GM12878 (cell line): ENCODE data around the gene GPX7. TPM values are rescaled to one million over a fixed set of nuclear protein-coding genes. Genes with fewer than 3 reads are reported as not detected.

Experiments used
- BHLHE40 ChIP-seq, 2 experiments: fragments of 450-650 bp in 1 of 2; IDR thresholded peaks; 2 replicates each; pipeline ENCODE4 v1.6.1; 2011 to 2017; ENCODE audit warnings: low read depth in 2 of 2, borderline replicate concordance in 1 of 2, improper control_type of control experiment in 1 of 2, low read length in 1 of 2, mild to moderate bottlenecking in 1 of 2
- BMI1 ChIP-seq: fragments of 450-650 bp; IDR thresholded peaks from 2 replicates; pipeline ENCODE4 v1.6.1; 2016; ENCODE audit warnings: mild to moderate bottlenecking, moderate library complexity, borderline replicate concordance
- CBX5 ChIP-seq: sonication (generic); IDR thresholded peaks from 2 replicates; pipeline ENCODE4 v1.6.1; 2016; ENCODE audit warnings: low read depth, moderate library complexity, mild to moderate bottlenecking, inconsistent platforms
- CEBPB ChIP-seq, 2 experiments: fragments of 150-350 bp in 1 of 2; IDR thresholded peaks; 2 replicates each; pipeline ENCODE4 v1.6.1; 2012 to 2014; ENCODE audit warnings: low read depth in 2 of 2, low read length in 2 of 2, borderline replicate concordance in 1 of 2, inconsistent platforms in 1 of 2
- CHD1 ChIP-seq: IDR thresholded peaks from 2 replicates; pipeline ENCODE4 v1.6.1; 2012; ENCODE audit warnings: low read depth, low read length, improper control_type of control experiment
- EGR1 ChIP-seq, 2 experiments: IDR thresholded peaks; 1 replicate in 1 of 2; 2 replicates in 1 of 2; pipeline ENCODE4 v1.6.1; 2011 to 2012; ENCODE audit warnings: low read depth in 2 of 2, low read length in 2 of 2, borderline replicate concordance in 1 of 2, mild to moderate bottlenecking in 1 of 2, moderate library complexity in 1 of 2
- GATAD2B ChIP-seq: fragments of 450-650 bp; conservative IDR thresholded peaks from 2 replicates; pipeline ENCODE4 v1.6.1; 2017; ENCODE audit warnings: low read depth, mild to moderate bottlenecking, moderate library complexity
- NR2C1 ChIP-seq: fragments of 450-650 bp; IDR thresholded peaks from 2 replicates; pipeline ENCODE4 v1.6.1; 2017; ENCODE audit warnings: antibody characterized with exemption, mild to moderate bottlenecking, moderate library complexity
- PBX3 ChIP-seq: IDR thresholded peaks from 2 replicates; pipeline ENCODE4 v1.6.1; 2011; ENCODE audit warnings: mild to moderate bottlenecking, low read depth, low read length, moderate library complexity; ENCODE audit not compliant: insufficient replicate concordance
- POLR2AphosphoS5 ChIP-seq: IDR thresholded peaks from 2 replicates; pipeline ENCODE4 v1.6.1; 2011; ENCODE audit warnings: mild to moderate bottlenecking, low read length, inconsistent platforms
- POU2F2 ChIP-seq: IDR thresholded peaks from 3 replicates; pipeline ENCODE4 v1.6.1; 2011; ENCODE audit warnings: low read depth, mild to moderate bottlenecking, low read length, borderline replicate concordance
- PRDM15 ChIP-seq: fragments of 450-650 bp; formaldehyde crosslinking; IDR thresholded peaks from 2 replicates; pipeline ENCODE4 v1.4.0; 2020; ENCODE audit warnings: mild to moderate bottlenecking, moderate library complexity
- RB1 ChIP-seq: fragments of 450-650 bp; formaldehyde crosslinking; IDR thresholded peaks from 2 replicates; pipeline ENCODE4 v1.6.1; 2017; ENCODE audit warnings: mild to moderate bottlenecking, borderline replicate concordance
- SMARCA5 ChIP-seq: fragments of 450-650 bp; IDR thresholded peaks from 2 replicates; pipeline ENCODE4 v1.6.1; 2017; ENCODE audit warnings: mild to moderate bottlenecking
- SRF ChIP-seq, 2 experiments: IDR thresholded peaks; 2 replicates each; pipeline ENCODE4 v1.6.1; 2011; ENCODE audit warnings: low read depth in 2 of 2, low read length in 2 of 2, mild to moderate bottlenecking in 1 of 2, moderate library complexity in 1 of 2
- TAF1 ChIP-seq: IDR thresholded peaks from 2 replicates; pipeline ENCODE4 v1.6.1; 2011; ENCODE audit warnings: mild to moderate bottlenecking, low read depth, low read length, borderline replicate concordance
- ZNF24 ChIP-seq: fragments of 450-650 bp; IDR thresholded peaks from 2 replicates; pipeline ENCODE4 v1.6.1; 2017; ENCODE audit warnings: antibody characterized with exemption, mild to moderate bottlenecking
- polyA plus RNA-seq, 11 experiments: library from polyadenylated mRNA; depleted of rRNA in 4 of 11; unstranded in 6 of 11; stranded (reverse) in 5 of 11; fragments of >200 nt; fragmentation: Nextera tagmentation in 4 of 11; fragmentation: Illumina TruSeq in 1 of 11; extraction: Ambion mirVana in 4 of 11; extraction: Trizol in 1 of 11; gene quantifications; 1 replicate in 1 of 11; 2 replicates in 10 of 11; pipeline versions ENCODE4 v1.2.1 to v1.2.3, GENCODE V29; 2011 to 2016; ENCODE audit warnings: inconsistent platforms in 2 of 11, missing spikeins in 2 of 11, low read depth in 1 of 11
- total RNA-seq, 4 experiments: library from RNA; depleted of rRNA in 3 of 4; stranded (reverse); fragments of >200 nt in 3 of 4; fragmentation: Illumina TruSeq in 1 of 4; extraction: Trizol in 1 of 4; gene quantifications; 2 replicates each; pipeline versions ENCODE4 v1.2.1 to v1.2.3, GENCODE V29; 2013 to 2021

GPX7 gene
- total and polyA plus RNA-seq, 10 of the 15 experiments (the other 5 are each of a cell fraction or from before 2014, with no cell fraction given) = 1.9 to 4.2 (median 2.5) TPM; not detected in 1

- TF ChIP-seq BHLHE40 (IDR thresholded peaks at IDR 0.05; ENCODE audit: borderline replicate concordance in 1 of 2, low read depth in 2 of 2, low read length in 1 of 2) = peak in 1 of 2 experiments; percentile 49; a peak in 1 of 4 replicates
- TF ChIP-seq POU2F2 = peak; percentile 25; the same call in 2 of the 3 replicates
- peak in 1 of 2 experiments; percentile 95; a peak in 2 of 3 replicates for TF ChIP-seq EGR1 (IDR thresholded peaks at IDR 0.05; ENCODE audit: borderline replicate concordance in 1 of 2, low read depth in 2 of 2, low read length in 2 of 2)
- no peak for TF ChIP-seq CHD1
- TF ChIP-seq SRF (IDR thresholded peaks at IDR 0.05; ENCODE audit: low read depth in 2 of 2, low read length in 2 of 2) = no peak
- TF ChIP-seq TAF1 = peak; percentile 47; the same call in 1 of the 2 replicates
- TF ChIP-seq NR2C1 = peak; percentile 30; the same call in 1 of the 2 replicates
- 0 out of 2 replicates have a peak, but pooled peaks have one; percentile 40 for TF ChIP-seq ZNF24
- TF ChIP-seq RB1 = peak; percentile 79; the same call in 1 of the 2 replicates
- TF ChIP-seq SMARCA5 = 0 out of 2 replicates have a peak, but pooled peaks have one; percentile 49
- TF ChIP-seq PRDM15 (CRISPR knock-in tag) = no peak
- TF ChIP-seq CBX5 = no peak
- TF ChIP-seq BMI1 = no peak
- peak; percentile 60; the same call in 1 of the 2 replicates for TF ChIP-seq POLR2AphosphoS5
- TF ChIP-seq CEBPB (IDR thresholded peaks at IDR 0.05; ENCODE audit: borderline replicate concordance in 1 of 2, low read depth in 2 of 2, low read length in 2 of 2) = no peak
- TF ChIP-seq GATAD2B = peak; percentile 97
- TF ChIP-seq PBX3 = no peak
Observed at GRCh38 chr1:52553362-52554266, 48.6 kb upstream of the GPX7 start (continued).
